Ishikawa (cell line): ENCODE measurements around the gene KCNJ18.
"Not testable (repeated sequence)": the region's sequence is repeated elsewhere in the genome, so short reads cannot be mapped to it uniquely, and the experiment has no call there.

ENCODE experiments used
- CEBPB ChIP-seq: IDR thresholded peaks from 2 replicates; pipeline ENCODE4 v1.6.1; 2012
- CREB1 ChIP-seq: IDR thresholded peaks from 2 replicates; pipeline ENCODE4 v1.6.1; 2012; ENCODE audit warnings: low read depth
- EGR1 ChIP-seq: IDR thresholded peaks from 2 replicates; pipeline ENCODE4 v1.6.1; 2012
- EP300 ChIP-seq: IDR thresholded peaks from 2 replicates; pipeline ENCODE4 v1.6.1; 2012; ENCODE audit warnings: borderline replicate concordance
- FOXM1 ChIP-seq: IDR thresholded peaks from 2 replicates; pipeline ENCODE4 v1.6.1; 2012; ENCODE audit warnings: low read depth, borderline replicate concordance
- NFIC ChIP-seq: IDR thresholded peaks from 2 replicates; pipeline ENCODE4 v1.6.1; 2012
- RAD21 ChIP-seq: IDR thresholded peaks from 2 replicates; pipeline ENCODE4 v1.6.1; 2012; ENCODE audit warnings: low read depth
- TAF1 ChIP-seq: IDR thresholded peaks from 2 replicates; pipeline ENCODE4 v1.6.1; 2012; ENCODE audit warnings: low read depth, mild to moderate bottlenecking
- TCF12 ChIP-seq: IDR thresholded peaks from 2 replicates; pipeline ENCODE4 v1.6.1; 2012; ENCODE audit warnings: low read depth
- TEAD4 ChIP-seq: IDR thresholded peaks from 2 replicates; pipeline ENCODE4 v1.6.1; 2012
- YY1 ChIP-seq: IDR thresholded peaks from 2 replicates; pipeline ENCODE4 v1.6.1; 2012; ENCODE audit warnings: low read depth
- ZBTB7A ChIP-seq: IDR thresholded peaks from 2 replicates; pipeline ENCODE4 v1.6.1; 2012; ENCODE audit warnings: low read depth
- TF ChIP-seq, protein P1 (sequence below): IDR thresholded peaks from 2 replicates; pipeline ENCODE4 v1.6.1; 2012
- TF ChIP-seq, protein P2 (sequence below): IDR thresholded peaks from 2 replicates; pipeline ENCODE4 v1.6.1; 2012; ENCODE audit warnings: low read depth, mild to moderate bottlenecking
- TF ChIP-seq, protein P3 (sequence below): IDR thresholded peaks from 2 replicates; pipeline ENCODE4 v1.6.1; 2012

The KCNJ18 gene

DNA sequence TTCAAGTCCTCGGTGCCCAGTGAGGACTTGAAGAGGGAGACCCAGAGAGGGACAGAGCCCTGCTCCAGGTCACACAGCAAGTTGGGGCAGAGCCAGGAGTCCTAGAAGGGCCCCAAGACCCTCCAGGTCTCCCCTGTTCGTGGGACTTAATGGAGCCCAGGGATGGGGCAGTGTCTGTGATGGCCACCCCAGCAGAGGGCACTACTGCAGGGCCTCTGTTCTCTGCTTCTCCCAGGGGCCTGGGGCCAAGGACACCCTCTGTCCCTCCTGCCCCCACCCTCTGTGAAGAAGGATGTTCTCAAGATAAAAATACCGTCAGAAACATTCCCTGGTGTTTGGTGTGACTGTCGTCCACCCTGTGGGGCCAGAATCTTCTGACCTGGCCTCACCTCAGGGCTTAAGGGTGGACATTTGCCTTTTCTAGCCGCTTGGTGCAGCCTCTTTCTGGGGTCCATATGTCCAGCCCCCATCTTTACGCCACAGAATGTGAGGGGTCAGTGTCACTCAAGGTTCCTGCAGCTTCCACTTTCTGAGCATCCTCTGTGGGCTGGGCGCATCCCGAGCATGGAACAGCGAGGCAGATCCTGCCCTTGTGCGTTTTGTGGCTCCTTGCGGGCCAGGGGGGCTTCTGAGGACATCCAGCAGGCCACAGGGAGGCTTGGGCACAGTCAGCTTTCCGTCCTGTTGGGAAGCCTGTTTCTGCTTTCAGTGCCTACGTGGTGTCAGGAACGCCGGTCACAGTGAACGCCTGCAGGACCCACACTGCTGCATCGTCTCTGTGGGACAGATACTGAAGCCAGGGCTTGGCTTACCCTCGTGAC lies at the start of gene KCNJ18:
Gene KCNJ18 (plus strand): TSS at position 641 of the 821 bp plus-strand sequence. CDS start 10,264 bp downstream, outside the sequence.
- TF ChIP-seq CREB1, RAD21, TAF1: not testable (repeated sequence)

DNA sequence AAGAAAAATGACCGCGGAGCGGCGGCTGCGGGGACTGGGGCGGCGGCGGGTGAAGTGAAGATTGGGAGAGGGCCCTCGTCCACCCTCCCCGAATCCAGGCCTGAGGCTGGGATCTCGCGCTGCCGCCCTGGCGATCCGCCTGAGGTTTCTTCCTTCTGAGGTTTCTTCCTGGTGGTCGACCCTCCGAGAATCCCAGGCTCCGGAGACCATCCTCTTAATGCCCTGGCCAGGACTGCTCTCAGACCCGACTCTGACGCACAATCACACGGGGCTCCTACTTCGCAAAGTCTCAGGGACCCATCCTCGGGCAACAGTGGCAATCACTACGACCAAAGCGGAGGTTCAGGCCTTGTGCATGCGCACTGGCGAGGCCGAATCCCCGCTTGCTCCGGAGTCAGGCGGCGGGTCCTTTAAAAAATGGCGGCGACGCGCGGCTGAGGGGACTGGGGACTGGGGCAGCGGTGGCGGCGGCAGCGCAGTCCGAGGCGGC lies 18.0 kb upstream of the KCNJ18 start:
- no peak for TF ChIP-seq TAF1
- no peak for TF ChIP-seq YY1
- no peak for TF ChIP-seq CEBPB
- no peak for TF ChIP-seq EP300
- TF ChIP-seq ZBTB7A: no peak
- TF ChIP-seq TCF12: no peak
- TF ChIP-seq, protein P1, sequence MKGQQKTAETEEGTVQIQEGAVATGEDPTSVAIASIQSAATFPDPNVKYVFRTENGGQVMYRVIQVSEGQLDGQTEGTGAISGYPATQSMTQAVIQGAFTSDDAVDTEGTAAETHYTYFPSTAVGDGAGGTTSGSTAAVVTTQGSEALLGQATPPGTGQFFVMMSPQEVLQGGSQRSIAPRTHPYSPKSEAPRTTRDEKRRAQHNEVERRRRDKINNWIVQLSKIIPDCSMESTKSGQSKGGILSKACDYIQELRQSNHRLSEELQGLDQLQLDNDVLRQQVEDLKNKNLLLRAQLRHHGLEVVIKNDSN: no peak
- TF ChIP-seq CREB1: no peak

DNA sequence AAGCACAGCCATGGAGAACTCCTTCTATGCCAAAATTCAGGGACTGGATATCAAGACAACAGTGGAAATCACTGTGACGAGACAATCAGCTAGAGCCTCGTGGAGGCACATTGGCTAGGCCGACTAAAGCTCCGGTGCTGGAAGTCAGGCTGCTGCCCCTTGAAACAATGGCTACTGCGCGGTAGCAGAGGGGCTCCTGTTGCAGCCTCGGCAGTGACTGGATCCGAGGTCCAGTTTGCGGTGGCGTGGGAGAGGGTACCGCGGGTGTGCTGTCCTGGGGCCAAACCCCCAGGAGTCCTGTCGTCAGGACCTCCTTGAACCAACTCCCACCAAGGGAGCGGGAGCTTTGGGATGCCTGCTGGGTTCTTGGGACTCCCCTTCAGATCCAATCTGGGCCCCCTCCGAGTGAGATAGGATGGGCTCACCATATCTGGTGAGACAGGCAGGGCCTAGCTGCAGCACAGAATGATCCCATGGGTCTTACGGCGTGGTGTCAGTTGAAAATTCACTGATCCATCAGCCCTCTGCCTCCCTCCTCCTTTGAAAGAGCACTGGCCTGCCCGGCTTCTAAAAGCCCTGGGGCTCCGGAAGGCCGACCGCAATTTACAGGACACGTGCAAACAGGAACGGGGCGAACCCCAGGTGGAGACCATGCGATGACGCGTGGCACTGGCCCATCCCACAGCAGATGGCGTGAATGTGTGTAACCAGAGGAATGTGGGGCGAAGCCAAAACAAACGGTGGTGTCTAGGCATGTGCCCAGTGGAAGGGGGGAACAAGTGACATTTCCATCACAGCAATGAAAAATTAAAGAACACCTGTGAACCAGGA lies 15.8 kb upstream of the KCNJ18 start:
- TF ChIP-seq RAD21: no peak
- no peak for TF ChIP-seq EP300
- TF ChIP-seq EGR1: no peak
- no peak for TF ChIP-seq CREB1
- TF ChIP-seq TEAD4: no peak
- TF ChIP-seq NFIC: no peak
- TF ChIP-seq TCF12: no peak
- TF ChIP-seq, protein P2, sequence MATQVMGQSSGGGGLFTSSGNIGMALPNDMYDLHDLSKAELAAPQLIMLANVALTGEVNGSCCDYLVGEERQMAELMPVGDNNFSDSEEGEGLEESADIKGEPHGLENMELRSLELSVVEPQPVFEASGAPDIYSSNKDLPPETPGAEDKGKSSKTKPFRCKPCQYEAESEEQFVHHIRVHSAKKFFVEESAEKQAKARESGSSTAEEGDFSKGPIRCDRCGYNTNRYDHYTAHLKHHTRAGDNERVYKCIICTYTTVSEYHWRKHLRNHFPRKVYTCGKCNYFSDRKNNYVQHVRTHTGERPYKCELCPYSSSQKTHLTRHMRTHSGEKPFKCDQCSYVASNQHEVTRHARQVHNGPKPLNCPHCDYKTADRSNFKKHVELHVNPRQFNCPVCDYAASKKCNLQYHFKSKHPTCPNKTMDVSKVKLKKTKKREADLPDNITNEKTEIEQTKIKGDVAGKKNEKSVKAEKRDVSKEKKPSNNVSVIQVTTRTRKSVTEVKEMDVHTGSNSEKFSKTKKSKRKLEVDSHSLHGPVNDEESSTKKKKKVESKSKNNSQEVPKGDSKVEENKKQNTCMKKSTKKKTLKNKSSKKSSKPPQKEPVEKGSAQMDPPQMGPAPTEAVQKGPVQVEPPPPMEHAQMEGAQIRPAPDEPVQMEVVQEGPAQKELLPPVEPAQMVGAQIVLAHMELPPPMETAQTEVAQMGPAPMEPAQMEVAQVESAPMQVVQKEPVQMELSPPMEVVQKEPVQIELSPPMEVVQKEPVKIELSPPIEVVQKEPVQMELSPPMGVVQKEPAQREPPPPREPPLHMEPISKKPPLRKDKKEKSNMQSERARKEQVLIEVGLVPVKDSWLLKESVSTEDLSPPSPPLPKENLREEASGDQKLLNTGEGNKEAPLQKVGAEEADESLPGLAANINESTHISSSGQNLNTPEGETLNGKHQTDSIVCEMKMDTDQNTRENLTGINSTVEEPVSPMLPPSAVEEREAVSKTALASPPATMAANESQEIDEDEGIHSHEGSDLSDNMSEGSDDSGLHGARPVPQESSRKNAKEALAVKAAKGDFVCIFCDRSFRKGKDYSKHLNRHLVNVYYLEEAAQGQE: no peak
- no peak for TF ChIP-seq ZBTB7A
- TF ChIP-seq, protein P1: no peak
- TF ChIP-seq CEBPB: no peak
- no peak for TF ChIP-seq YY1
- no peak for TF ChIP-seq TAF1

DNA sequence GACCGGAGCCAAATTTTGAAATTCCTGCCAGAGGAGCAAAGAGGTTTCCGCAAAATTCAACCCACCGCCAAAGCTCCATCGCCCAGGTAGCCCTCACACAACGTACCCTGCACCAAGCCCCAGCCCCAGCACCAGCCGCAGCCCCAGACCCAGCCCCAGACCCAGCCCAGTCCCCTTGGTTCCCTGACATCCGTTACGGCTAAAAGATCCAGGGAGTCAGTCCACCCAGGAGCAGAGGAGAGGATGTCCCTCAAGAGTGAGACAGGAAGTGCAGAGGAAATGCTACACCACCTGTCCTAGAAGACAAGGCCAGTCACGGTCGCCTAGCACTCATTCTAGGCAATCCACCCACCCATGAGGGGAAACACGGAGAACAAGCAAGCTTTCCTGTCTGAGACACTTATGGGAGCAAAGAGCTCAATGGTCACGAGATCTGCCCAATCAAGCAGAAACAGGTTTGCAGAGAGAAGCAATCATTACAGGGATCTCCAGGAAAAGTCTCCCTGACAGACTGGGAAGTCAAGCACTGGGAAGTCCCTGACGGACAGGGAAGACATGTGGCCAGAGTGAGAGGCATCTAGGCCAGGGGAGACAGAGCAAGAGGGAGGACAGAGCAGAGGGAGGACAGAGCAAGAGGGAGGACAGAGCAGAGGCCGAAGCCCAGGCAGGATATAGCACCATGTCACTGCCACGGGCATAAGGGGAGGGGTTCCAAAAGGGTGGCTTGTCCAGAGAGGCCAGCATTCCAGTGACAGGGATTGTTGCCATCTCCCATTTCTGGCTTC lies 15.0 kb upstream of the KCNJ18 start:
- TF ChIP-seq TCF12: no peak
- no peak for TF ChIP-seq YY1
- TF ChIP-seq, protein P2: no peak
- no peak for TF ChIP-seq FOXM1
- TF ChIP-seq, protein P1: no peak
- TF ChIP-seq TAF1: no peak

DNA sequence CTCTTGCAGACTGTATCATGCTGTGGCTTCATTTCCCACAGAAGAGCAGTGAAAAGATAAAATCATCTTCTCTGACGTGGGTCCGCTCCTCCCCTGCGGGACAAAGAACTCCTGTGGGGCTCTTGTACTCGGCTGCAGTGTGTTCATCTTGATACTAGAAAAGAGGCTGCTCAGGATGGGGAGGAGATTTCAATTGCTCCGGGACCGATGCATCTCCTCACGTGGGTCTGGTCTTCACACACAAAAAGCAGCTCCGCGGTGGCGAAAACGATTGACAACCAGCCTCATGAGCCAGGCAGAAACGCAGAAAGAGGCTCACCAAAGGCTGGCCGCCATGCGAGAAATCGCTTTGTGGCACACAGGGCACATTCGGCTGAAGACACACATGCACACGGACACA lies 14.4 kb upstream of the KCNJ18 start:
- no peak for TF ChIP-seq ZBTB7A
- no peak for TF ChIP-seq EGR1
- TF ChIP-seq, protein P3, sequence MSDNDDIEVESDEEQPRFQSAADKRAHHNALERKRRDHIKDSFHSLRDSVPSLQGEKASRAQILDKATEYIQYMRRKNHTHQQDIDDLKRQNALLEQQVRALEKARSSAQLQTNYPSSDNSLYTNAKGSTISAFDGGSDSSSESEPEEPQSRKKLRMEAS: no peak
- TF ChIP-seq RAD21: no peak
- TF ChIP-seq FOXM1: no peak
- TF ChIP-seq CEBPB: no peak
- TF ChIP-seq EP300: no peak
- no peak for TF ChIP-seq NFIC
- TF ChIP-seq TAF1: no peak
- TF ChIP-seq, protein P2: no peak
- TF ChIP-seq, protein P1: no peak
- no peak for TF ChIP-seq YY1
- TF ChIP-seq TCF12: no peak
- no peak for TF ChIP-seq TEAD4
- no peak for TF ChIP-seq CREB1
